ENCODE results near the gene CZIB. TPM values are rescaled to one million over a fixed set of nuclear protein-coding genes. Genes with fewer than 3 reads are reported as not detected.

CZIB gene
- total RNA-seq, 1 donor from 2014 or later: 65.0 TPM

- Mint-ChIP-seq H3K4me1 (ENCODE audit: unreplicated experiment) (peaks cover 6% of the 10 kb centered on the region), H3K27me3 (ENCODE audit: unreplicated experiment) (peaks cover 5% of the 10 kb centered on the region), H3K9me3 (ENCODE audit: unreplicated experiment) (no peaks in the 10 kb centered on the region), H3K36me3 (ENCODE audit: low read depth, unreplicated experiment) (no peaks in the 10 kb centered on the region), H3K4me3 (ENCODE audit: unreplicated experiment) (no peak overlapping the region), H3K27ac (ENCODE audit: unreplicated experiment) (no peak overlapping the region)
- TF ChIP-seq CTCF (IDR thresholded peaks at IDR 0.05; ENCODE audit: unreplicated experiment): no peak
- DNase-seq (ENCODE audit: low spot score): no peak
These were observed 43.8 kb downstream of the CZIB start for GRCh38 chr1:53176452-53177208.

- Mint-ChIP-seq H3K27ac (ENCODE audit: unreplicated experiment) (no peak overlapping the region), H3K4me3 (ENCODE audit: unreplicated experiment) (no peak overlapping the region), H3K4me1 (ENCODE audit: unreplicated experiment) (peaks cover 6% of the 10 kb centered on the region), H3K27me3 (ENCODE audit: unreplicated experiment) (peaks cover 5% of the 10 kb centered on the region), H3K9me3 (ENCODE audit: unreplicated experiment) (no peaks in the 10 kb centered on the region), H3K36me3 (ENCODE audit: low read depth, unreplicated experiment) (no peaks in the 10 kb centered on the region)
- TF ChIP-seq CTCF (IDR thresholded peaks at IDR 0.05; ENCODE audit: unreplicated experiment): no peak
- DNase-seq (ENCODE audit: low spot score): no peak
These were observed 45.2 kb downstream of the CZIB start for GRCh38 chr1:53174971-53175913.

- no peaks in the 10 kb centered on the region for H3K36me3 Mint-ChIP-seq (ENCODE audit: low read depth, unreplicated experiment)
- DNase-seq (ENCODE audit: low spot score): no peak
- H3K27ac Mint-ChIP-seq (ENCODE audit: unreplicated experiment): no peak overlapping the region
- H3K4me1 Mint-ChIP-seq (ENCODE audit: unreplicated experiment): peaks cover 6% of the 10 kb centered on the region
- no peak for TF ChIP-seq CTCF (IDR thresholded peaks at IDR 0.05; ENCODE audit: unreplicated experiment)
- H3K27me3 Mint-ChIP-seq (ENCODE audit: unreplicated experiment): peaks cover 5% of the 10 kb centered on the region
- H3K9me3 Mint-ChIP-seq (ENCODE audit: unreplicated experiment): no peaks in the 10 kb centered on the region
- no peak overlapping the region for H3K4me3 Mint-ChIP-seq (ENCODE audit: unreplicated experiment)
These were observed 47.9 kb downstream of the CZIB start for GRCh38 chr1:53172426-53173128.

GRCh38 chr1:53166912-53167311 lies 53.5 kb downstream of the CZIB start:
- Mint-ChIP-seq H3K4me3 (ENCODE audit: unreplicated experiment) (no peak overlapping the region), H3K4me1 (ENCODE audit: unreplicated experiment) (no peaks in the 10 kb centered on the region), H3K27me3 (ENCODE audit: unreplicated experiment) (no peaks in the 10 kb centered on the region), H3K9me3 (ENCODE audit: unreplicated experiment) (no peaks in the 10 kb centered on the region), H3K36me3 (ENCODE audit: low read depth, unreplicated experiment) (no peaks in the 10 kb centered on the region), H3K27ac (ENCODE audit: unreplicated experiment) (no peak overlapping the region)
- DNase-seq (ENCODE audit: low spot score): no peak
- no peak for TF ChIP-seq CTCF (IDR thresholded peaks at IDR 0.05; ENCODE audit: unreplicated experiment)
